GM21423 (cell line): Measurements from ENCODE around the gene ZNF837.
"Not testable (repeated sequence)": the region's sequence is repeated elsewhere in the genome, so short reads cannot be mapped to it uniquely, and the experiment has no call there.

Source experiments
- ATAC-seq: cut with Tn5 transposase; IDR thresholded peaks from one replicate; pipeline ENCODE4 v1.9.1; 2021; ENCODE audit warnings: mild to moderate bottlenecking, moderate library complexity; ENCODE audit not compliant: unreplicated experiment

ZNF837 gene

GRCh38 chr19:58396691-58397532 lies 16.1 kb upstream of the ZNF837 start:
- ATAC-seq: no peak

GRCh38 chr19:58395979-58396627 lies 15.3 kb upstream of the ZNF837 start:
- ATAC-seq: no peak

- no peak for ATAC-seq
Measured at GRCh38 chr19:58395220-58395978, 14.6 kb upstream of the ZNF837 start, which contains the start of gene RNF225. Gene RNF225, plus strand, starts transcription at chr19:58395656. Its CDS starts 434 bp downstream, at chr19:58396090.

- ATAC-seq: no peak
Measured at GRCh38 chr19:58394821-58395219, 14.0 kb upstream of the ZNF837 start.

- no peak for ATAC-seq
Measured at GRCh38 chr19:58393725-58394033, 12.8 kb upstream of the ZNF837 start.

- ATAC-seq: no peak
Measured at GRCh38 chr19:58392945-58393724, 12.3 kb upstream of the ZNF837 start.

- no peak for ATAC-seq
Measured at GRCh38 chr19:58388175-58388526, 7.3 kb upstream of the ZNF837 start.

- ATAC-seq: no peak
Measured at GRCh38 chr19:58387338-58388174, 6.7 kb upstream of the ZNF837 start.

- peak; percentile 89 for ATAC-seq
Measured at GRCh38 chr19:58386576-58387337, 5.9 kb upstream of the ZNF837 start, which contains the start of gene RPS5. Gene RPS5, plus strand, starts transcription at chr19:58387269. Its CDS starts 869 bp downstream, at chr19:58388138.

- ATAC-seq: peak; percentile 4
Measured at GRCh38 chr19:58385891-58386575, 5.2 kb upstream of the ZNF837 start.

- ATAC-seq: no peak
Measured at GRCh38 chr19:58385313-58385890, 4.6 kb upstream of the ZNF837 start.

GRCh38 chr19:58382997-58383603 lies 2.3 kb upstream of the ZNF837 start:
- ATAC-seq: no peak

GRCh38 chr19:58381460-58382212 lies 806 bp upstream of the ZNF837 start:
- no peak for ATAC-seq

GRCh38 chr19:58380037-58380661 lies 681 bp downstream of the ZNF837 start:
- ATAC-seq: no peak

- ATAC-seq: no peak
Measured at GRCh38 chr19:58379246-58379645, 1.6 kb downstream of the ZNF837 start.

- not testable (repeated sequence) for ATAC-seq
Measured at GRCh38 chr19:58376724-58377123, 4.1 kb downstream of the ZNF837 start.

- no peak for ATAC-seq
Measured at GRCh38 chr19:58374200-58374599, 6.6 kb downstream of the ZNF837 start.
